Measurements from ENCODE around the gene APOD.
"Not testable (repeated sequence)": the region's sequence is repeated elsewhere in the genome, so short reads cannot be mapped to it uniquely, and the experiment has no call there.

The APOD gene

DNA sequence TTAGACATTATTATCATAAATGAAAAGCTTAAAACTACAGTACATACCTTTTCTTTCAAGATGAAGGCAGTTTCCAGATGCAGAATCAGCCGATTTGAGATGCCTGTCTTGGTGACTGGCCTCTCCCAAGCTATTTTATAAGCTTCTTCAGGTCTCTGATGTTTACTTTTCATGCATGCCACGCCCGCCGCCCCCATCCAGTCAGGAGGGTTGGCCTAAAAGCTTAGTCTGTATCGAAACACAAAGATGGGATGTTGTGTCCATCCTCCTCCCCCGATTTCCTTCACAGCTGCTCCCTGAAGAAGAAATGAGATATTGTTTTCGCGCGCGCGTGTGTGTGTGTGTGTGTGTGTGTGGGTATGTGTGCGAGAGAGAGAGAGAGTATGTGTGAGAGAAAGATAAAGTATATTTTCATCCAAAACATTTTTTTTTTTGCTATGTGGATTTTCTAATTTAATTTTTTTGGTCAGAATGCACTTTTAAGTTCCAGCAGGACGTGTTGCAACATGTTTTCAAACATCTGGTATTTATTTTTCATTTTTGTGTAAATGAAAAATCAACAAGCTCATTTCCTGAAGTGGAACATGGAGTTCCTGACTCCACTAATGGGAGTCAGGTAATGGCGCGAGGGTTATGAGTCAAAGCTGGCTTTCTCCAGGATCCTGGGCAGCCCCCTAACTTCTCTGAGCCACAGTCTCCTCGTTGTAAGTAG lies at the start of gene APOD:
Gene APOD, minus strand, starts transcription at position 110 of the 712 bp plus-strand sequence. CDS start 4,479 bp downstream, outside the sequence.
- DNase-seq, result peak; percentile 32

DNA sequence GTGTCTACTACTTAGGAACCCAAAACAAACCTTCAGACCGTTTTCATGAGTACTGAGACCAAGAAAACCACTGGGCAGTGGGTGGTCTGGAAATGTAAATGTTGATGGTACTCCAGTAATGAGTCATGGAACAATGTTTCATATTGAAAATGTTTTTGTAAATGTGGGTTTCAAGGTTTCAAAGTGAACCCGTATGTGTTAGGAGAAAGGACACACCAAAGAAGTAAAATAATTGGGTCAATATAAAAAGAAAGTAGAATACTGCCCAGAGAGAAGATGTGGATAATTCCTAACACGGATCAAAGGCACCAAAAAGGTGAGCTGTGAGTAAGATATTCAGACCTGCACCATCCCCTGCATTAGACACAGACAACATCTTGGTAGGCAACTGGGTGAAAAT lies 49.6 kb upstream of the APOD start:
- not testable (repeated sequence) for DNase-seq

DNA sequence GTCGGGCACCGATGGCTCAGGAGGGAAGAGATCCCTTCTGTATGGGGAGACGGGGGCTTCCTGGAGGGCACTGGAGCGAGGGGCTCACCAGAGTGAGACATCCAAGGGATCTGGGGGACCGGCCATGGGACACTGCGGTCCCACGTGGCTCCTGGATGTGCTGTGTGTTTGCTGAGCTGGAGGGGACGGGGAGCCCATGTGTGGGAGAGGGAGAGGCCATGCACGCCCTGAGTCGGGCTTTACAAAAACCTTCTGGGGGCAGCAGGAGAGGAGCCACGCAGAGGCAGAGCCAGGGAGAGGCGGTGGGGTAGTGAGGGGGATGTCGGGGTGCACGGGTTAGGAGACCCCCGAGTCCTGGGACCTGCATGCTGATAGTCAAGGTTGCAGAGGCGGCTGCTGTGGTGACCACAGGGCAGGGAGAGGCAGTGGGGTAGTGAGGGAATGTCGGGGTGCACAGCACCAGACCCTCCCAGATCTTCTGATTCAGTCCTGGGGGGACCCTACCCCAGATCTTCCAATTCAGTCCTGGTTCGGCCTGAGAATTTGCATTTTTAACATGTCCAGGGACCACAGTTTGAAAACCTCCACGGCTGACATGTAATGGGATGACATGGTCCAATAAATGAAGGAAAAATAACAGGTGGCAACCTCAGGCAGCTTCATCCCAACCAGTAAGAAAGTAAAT lies 48.9 kb upstream of the APOD start:
- not testable (repeated sequence) for DNase-seq

DNA sequence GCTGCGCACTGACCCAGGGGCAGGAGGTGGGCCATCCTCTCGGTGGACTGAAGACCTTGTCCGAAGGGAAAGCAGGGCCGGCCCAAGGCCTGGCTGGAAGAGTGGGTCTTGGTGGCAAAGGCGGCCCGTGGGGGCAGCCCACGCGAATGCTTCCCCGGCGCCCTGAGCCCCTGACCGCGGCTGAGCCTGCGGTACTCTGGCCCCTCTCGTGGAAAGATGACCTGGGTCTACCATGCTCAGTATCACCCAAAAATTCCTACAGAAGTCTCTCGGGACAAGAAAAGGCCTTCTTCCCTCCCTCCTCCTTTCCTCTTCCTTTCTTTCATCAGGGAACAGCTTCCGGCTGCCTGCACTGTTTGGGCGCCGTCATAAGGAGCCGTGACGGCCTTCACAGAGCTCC lies 48.3 kb upstream of the APOD start:
- not testable (repeated sequence) for DNase-seq

DNA sequence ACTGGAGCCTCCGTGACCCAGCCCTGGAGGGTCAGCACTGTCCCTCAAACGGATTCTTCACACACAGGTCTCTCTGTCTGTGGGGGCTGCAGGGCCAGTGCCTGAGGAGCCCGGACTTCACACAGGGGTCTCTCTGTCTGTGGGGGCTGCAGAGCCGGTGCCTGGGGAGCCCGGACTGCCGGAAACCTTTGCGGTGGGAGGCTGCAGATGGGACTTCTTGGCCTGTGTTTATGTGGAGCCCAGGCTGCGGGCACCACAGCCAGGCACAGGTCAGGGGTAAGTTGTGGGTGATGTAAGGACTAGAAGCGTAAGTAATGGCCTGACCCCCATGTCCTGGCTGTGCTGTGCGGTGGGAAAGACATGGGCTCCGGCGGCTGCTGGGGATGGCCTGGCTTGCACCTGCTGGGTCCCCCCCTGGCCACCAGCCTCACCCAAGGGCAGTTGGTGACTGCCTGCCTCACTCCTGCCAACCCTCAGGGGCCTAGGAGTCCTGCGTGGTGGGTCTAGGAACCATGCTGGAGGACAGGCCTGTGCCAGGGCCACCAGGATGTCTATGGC lies 47.3 kb upstream of the APOD start:
- not testable (repeated sequence) for DNase-seq

DNA sequence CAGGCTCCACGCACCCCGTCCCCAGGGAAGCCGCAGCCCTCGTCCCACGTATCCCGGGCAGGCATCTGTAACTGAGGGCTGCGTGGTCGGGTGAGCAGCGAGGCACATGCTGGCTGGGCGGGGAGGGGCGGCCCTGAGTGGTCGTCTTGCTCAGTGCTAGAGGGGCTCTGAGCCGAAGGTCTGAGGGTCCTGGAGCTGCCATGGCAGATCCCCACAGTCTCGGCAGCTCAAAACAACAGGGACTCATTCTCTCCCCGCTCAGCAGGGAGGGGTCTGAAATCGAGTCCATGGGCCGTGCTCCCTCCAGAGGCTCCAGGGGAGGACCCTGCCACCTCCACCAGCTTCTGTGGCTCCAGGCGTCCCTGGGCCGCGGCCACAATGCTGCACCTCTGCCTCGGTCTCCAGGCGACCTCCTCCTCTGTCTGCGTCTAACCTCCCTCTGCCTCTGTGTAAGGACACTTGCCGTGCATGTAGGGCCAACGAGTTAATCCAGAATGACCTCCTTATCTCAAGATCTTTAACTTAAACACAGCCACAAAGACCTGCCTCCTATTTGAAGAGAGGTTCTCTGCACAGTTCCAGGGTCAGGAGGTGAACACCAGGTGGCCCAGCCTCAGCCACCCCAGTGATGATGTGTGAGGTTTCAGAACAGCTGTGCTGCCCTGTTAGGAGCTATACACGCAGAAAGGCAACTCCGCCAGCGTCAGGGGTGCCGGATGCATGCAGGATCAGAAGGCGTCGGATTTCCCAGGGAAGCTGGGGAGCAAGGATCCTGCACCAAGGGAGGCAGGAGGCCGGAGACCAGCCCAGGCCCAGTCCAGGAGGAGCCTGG lies 46.6 kb upstream of the APOD start:
- DNase-seq, result not testable (repeated sequence)

DNA sequence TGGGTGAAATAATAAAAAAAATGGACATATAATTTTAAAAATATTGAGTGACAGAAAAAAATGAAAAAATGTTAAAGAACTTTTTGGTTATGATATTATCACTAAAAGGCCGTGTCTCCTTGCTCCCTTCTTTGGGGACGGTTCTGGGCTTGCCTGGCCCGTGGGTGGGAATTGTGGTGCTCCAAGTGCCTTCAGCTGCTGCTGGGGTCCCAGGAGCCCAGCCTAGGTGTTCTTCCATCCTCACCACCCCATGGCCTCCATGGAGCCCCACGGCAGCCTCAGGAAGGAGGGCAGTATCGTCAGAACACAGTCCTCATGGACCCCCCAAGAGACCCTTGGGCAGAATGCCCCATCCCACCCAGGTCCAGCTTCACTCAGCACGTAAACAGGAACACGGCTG lies 45.9 kb upstream of the APOD start:
- DNase-seq, result not testable (repeated sequence)

DNA sequence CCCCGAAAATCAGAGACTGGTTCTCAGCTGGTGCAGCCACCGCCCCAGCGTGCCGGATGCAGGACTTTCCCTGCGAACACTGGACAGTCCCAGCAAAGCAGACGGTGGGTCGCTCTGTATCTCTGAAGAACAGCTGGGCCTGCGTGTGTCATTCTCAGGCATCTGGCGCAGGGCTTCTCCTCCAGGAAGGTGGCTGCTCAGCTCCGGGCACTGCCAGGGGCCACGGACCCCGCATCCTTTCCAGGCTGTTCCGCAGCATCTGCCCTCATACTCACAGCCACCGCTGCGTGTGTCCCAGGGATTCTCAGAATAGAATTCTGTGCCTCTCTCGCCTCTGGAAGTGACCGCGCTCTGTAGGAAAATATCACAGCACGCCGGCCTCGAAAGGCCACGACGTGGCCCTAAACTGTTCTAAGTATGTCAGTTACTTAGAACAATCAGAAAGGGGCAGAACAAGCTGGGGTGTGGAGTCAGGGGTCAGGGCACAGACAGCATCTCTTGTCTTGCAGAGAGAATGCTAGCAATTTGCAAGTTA lies 44.7 kb upstream of the APOD start:
- not testable (repeated sequence) for DNase-seq

- not testable (repeated sequence) for DNase-seq
These were observed 44.0 kb upstream of the APOD start for GRCh38 chr3:195627515-195628385.

DNA sequence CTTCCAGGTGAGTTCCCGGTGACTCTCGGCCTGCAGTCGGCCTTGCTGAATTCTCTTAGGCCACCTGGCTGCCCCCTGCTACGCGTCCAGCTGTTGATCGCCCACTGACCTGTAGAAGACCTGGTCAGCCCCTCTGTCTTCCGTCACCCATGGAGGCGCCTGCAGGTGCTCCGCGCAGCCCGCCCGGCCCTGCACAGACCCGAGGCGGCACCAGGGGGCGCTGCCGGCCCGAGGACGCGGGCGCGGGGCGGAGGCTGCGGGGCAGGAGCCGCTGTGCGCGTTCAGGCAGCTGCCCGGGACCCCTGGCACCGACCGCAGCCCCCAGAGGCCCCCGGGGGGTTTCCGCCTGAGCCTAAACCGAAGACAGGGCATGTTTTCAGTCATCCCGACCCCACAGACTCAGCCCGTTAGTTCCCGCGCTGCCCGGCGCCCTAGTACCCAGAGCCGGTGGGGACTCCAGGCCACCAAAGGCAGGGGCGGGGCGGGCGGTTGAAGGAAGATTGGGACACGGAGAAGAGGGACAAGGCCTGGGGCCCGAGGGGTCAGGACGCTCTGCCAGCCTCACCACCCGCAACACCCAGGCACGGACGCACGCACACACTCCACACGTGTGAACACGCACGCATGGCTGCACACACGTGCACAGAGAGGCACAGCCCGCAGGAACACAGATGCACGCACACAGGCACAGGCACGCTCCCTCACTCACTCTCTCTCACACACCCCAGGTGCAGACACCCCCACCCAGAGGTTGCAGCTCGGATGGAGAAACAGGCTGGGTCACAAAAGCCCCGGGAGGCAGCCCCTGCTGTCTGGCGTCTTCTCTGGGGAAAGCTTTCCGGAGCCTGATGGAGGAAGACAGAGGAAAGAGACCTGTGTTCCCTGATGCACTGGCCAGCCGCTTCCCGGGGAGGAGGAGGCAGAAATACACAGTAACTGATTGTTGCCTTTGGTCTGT lies 41.1 kb upstream of the APOD start:
- DNase-seq, result not testable (repeated sequence)

DNA sequence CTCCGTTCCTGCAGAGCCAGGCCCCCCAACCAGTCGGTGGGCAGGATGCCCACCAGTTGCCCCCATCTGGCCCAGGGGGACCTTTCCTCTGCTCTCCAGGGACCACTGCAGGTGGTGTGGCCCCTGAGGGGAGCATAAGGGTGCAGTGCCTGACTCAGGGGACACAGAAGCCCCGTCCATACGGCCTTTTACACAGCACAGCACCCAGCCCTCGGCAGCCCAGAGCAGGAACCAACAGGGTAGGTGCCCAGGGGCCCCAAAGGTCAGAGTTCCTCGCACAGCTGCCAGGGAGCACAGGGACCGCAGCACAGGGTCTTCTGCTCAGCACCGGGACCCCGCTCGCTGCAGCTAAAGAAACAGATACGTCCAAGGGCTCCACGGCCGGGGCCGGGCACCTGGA lies 40.4 kb upstream of the APOD start:
- not testable (repeated sequence) for DNase-seq

DNA sequence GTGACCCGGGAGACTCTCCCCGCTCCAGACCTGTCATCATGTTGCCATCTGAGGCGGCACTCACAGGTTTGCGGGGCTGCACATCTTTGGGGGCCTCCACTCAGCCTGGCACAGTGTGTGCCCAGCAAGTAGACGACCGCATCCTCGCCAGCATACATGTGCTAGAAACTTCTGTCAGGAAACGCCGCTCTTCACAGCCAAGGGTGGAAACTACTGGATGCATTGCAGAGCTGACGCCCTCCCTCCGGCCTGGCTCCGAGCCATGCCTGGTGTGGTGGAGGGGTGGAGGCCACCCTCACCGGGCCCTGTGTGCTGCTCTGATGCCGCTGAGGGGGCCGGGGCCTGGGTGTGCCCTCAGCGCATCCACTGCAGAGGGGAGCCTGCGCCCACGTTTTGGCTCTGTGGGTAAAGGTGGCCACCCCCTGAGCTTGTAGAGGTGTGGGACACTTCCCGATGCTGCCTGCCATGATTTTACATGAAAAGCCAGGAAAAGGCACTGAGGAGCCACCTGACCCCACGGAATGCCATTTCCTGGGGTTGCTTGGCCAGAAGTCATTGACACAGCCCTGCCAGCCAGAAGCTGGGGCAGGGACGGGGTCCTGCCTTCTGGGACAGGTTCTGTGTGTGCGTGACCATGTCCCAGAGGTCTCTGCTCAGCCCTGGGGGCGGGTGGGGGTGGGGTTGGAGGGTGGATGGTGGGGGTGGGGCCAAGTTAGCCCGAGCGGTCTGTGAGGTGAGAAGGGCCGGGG lies 39.7 kb upstream of the APOD start:
- not testable (repeated sequence) for DNase-seq

- not testable (repeated sequence) for DNase-seq
These were observed 38.9 kb upstream of the APOD start for GRCh38 chr3:195622523-195623170.

- not testable (repeated sequence) for DNase-seq
These were observed 38.3 kb upstream of the APOD start for GRCh38 chr3:195622012-195622411.

- DNase-seq, result not testable (repeated sequence)
These were observed 37.4 kb upstream of the APOD start for GRCh38 chr3:195621095-195621494.

GRCh38 chr3:195620476-195620875 lies 36.7 kb upstream of the APOD start:
- not testable (repeated sequence) for DNase-seq

DNA sequence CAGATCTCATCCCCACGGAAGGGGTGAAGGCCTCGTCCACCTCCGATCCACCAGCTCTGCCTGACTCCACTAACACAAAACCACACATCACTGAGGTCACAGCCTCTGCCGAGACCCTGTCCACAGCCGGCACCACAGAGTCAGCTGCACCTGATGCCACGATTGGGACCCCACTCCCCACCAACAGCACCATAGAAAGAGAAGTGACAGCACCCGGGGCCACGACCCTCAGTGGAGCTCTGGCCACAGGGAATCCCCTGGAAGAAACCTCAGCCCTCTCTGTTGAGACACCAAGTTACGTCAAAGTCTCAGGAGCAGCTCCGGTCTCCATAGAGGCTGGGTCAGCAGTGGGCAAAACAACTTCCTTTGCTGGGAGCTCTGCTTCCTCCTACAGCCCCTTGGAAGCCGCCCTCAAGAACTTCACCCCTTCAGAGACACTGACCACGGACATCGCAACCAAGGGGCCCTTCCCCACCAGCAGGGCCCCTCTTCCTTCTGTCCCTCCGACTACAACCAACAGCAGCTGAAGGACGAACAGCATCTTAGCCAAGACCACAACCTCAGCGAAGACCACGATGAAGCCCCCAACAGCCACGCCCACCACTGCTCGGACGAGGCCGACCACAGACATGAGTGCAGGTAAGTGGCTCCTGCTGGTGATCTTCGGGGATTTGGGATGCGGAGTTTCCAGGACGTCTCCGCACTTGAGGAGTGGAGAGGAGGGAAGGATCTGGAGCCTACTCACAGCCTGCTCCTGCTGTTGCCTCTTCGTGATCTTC lies 36.0 kb upstream of the APOD start:
- DNase-seq, result not testable (repeated sequence)

All from NCI-H1436 (cell line).